ENCODE data around the gene ICE2.

DNA sequence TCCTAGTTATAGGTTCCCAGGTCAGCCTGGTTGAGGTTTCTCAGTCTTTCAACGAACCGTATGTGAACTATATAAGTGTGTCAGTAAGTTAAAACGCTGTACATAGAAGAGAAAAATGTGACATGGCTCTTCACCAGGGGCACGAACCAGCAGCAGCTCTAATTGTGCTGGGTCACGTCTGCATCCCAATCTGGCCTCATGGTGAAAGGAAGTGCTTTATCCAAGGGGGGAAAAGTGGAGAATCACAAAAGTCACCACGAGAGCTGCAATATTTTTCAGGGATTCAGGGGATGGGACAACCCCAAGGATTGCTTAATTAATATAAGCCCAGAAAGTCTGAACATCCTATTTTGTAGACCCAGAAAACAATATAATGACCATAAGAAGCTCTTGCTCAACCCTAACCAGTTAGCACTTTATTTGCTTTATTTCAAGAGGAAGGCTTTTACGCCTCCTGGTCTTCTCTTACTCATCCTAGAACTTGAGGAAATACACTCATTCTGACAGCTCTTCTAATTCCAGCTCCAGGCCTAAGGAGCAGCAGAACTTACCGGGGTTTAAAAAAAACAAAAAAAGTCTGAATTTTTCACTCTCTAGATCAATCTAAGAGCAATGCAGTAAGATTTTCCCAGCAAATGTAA lies 97.7 kb downstream of the ICE2 start:
- TF ChIP-seq, protein P1, sequence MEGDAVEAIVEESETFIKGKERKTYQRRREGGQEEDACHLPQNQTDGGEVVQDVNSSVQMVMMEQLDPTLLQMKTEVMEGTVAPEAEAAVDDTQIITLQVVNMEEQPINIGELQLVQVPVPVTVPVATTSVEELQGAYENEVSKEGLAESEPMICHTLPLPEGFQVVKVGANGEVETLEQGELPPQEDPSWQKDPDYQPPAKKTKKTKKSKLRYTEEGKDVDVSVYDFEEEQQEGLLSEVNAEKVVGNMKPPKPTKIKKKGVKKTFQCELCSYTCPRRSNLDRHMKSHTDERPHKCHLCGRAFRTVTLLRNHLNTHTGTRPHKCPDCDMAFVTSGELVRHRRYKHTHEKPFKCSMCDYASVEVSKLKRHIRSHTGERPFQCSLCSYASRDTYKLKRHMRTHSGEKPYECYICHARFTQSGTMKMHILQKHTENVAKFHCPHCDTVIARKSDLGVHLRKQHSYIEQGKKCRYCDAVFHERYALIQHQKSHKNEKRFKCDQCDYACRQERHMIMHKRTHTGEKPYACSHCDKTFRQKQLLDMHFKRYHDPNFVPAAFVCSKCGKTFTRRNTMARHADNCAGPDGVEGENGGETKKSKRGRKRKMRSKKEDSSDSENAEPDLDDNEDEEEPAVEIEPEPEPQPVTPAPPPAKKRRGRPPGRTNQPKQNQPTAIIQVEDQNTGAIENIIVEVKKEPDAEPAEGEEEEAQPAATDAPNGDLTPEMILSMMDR (conservative IDR thresholded peaks at IDR 0.05; ENCODE audit: low read depth, low read length) = no peak
- no peak for TF ChIP-seq POLR2A (IDR thresholded peaks at IDR 0.05; ENCODE audit: low read depth, low read length)
- no peak for TF ChIP-seq MAFK (IDR thresholded peaks at IDR 0.05; ENCODE audit: low read depth, low read length)
- no peak for TF ChIP-seq NFE2L2 (IDR thresholded peaks at IDR 0.05; ENCODE audit: low read depth, low read length)
- no peak for TF ChIP-seq ELK1 (IDR thresholded peaks at IDR 0.05; ENCODE audit: borderline replicate concordance, low read depth, low read length)
- no peak for TF ChIP-seq MAZ (IDR thresholded peaks at IDR 0.05; ENCODE audit: borderline replicate concordance, low read depth, low read length)

Data from IMR-90 (cell line).